OCI-LY7 (cell line): ENCODE results near the gene DNAJB4. TPM values are rescaled to one million over a fixed set of nuclear protein-coding genes. Genes with fewer than 3 reads are reported as not detected.

Experiments used
- BruUV-seq: library from RNA; stranded (reverse); fragments of 400-500 nt; replicated peaks from 2 replicates; lab custom pipeline; 2021; lab: Mats Ljungman, UMichigan
- CTCF ChIA-PET: fragments of 300-600 bp; sonication (Branson Sonifier 250); formaldehyde crosslinking; loops from one replicate; lab custom pipeline; 2022; ENCODE audit warnings: antibody characterized with exemption; ENCODE audit not compliant: unreplicated experiment; lab: Charles Lee
- POLR2A ChIA-PET: fragments of 300-600 bp; sonication (Branson Sonifier 250); formaldehyde crosslinking; loops from one replicate; lab custom pipeline; 2022; ENCODE audit warnings: antibody characterized with exemption; lab: Charles Lee
- DNase-seq: peaks from one replicate; pipeline ENCODE4 v3.0.0-alpha.2; 2015; ENCODE audit warnings: low spot score
- H2AFZ ChIP-seq: fragments of 200-600 bp; sonication (generic), shearing (Covaris generic); 2 replicates; pipeline ENCODE4 v1.6.1; 2014; ENCODE audit warnings: mild to moderate bottlenecking, antibody characterized with exemption, low read length, moderate library complexity
- H3K27ac ChIP-seq: fragments of 200-600 bp; sonication (generic); 2 replicates; pipeline ENCODE4 v1.5.1; 2014; ENCODE audit warnings: mixed run types, low read depth, mild to moderate bottlenecking, moderate library complexity, low read length, inconsistent platforms; ENCODE audit not compliant: poor library complexity, severe bottlenecking
- H3K36me3 ChIP-seq: fragments of 200-600 bp; sonication (generic); 2 replicates; pipeline ENCODE4 v1.6.1; 2014; ENCODE audit warnings: mild to moderate bottlenecking, antibody characterized with exemption, low read length, moderate library complexity, mixed read lengths; ENCODE audit not compliant: insufficient read depth
- H3K4me1 ChIP-seq: fragments of 200-600 bp; sonication (generic); 2 replicates; pipeline ENCODE4 v1.5.1; 2014; ENCODE audit warnings: mild to moderate bottlenecking, low read length; ENCODE audit not compliant: insufficient read depth, poor library complexity, severe bottlenecking
- H3K4me2 ChIP-seq: fragments of 200-600 bp; sonication (generic); 2 replicates; pipeline ENCODE4 v1.6.1; 2014; ENCODE audit warnings: mild to moderate bottlenecking, low read length
- H3K4me3 ChIP-seq: fragments of 200-600 bp; sonication (generic); 2 replicates; pipeline ENCODE4 v1.5.1; 2014; ENCODE audit warnings: mild to moderate bottlenecking, low read depth, low read length; ENCODE audit not compliant: poor library complexity, severe bottlenecking
- H3K79me2 ChIP-seq: fragments of 200-600 bp; sonication (generic); 2 replicates; pipeline ENCODE4 v1.6.1; 2016; ENCODE audit warnings: low read depth, mild to moderate bottlenecking, low read length, moderate library complexity, mixed read lengths; ENCODE audit not compliant: insufficient read depth
- H3K9me2 ChIP-seq: fragments of 200-600 bp; sonication (generic); 2 replicates; pipeline ENCODE4 v1.6.1; 2016; ENCODE audit warnings: mild to moderate bottlenecking, low read length, mixed read lengths; ENCODE audit not compliant: insufficient read depth
- H3K9me3 ChIP-seq: fragments of 200-600 bp; sonication (generic); 2 replicates; pipeline ENCODE4 v1.6.1; 2014; ENCODE audit warnings: mild to moderate bottlenecking, mixed run types, low read length, mixed read lengths
- H4K20me1 ChIP-seq: fragments of 200-600 bp; sonication (generic); 2 replicates; pipeline ENCODE4 v1.6.1; 2014; ENCODE audit warnings: mild to moderate bottlenecking, antibody characterized with exemption, low read length, moderate library complexity, mixed read lengths; ENCODE audit not compliant: insufficient read depth
- EZH2phosphoT487 ChIP-seq: fragments of 200-600 bp; sonication (generic); IDR thresholded peaks from 2 replicates; pipeline ENCODE4 v1.6.1; 2018; ENCODE audit warnings: low read depth, borderline replicate concordance, mild to moderate bottlenecking, mixed run types, antibody characterized with exemption, low read length, moderate library complexity, mixed read lengths
- intact Hi-C: fragments of 100-400 bp; cut with micrococcal nuclease; formaldehyde crosslinking; loops from one replicate; pipeline ENCODE4 v1.10.0; 2022; ENCODE audit not compliant: unreplicated experiment
- total RNA-seq, 2 experiments: library from RNA; depleted of rRNA in 1 of 2; stranded (reverse); fragments of >200 nt in 1 of 2; shearing (Covaris generic) in 1 of 2; gene quantifications; 2 replicates each; pipeline ENCODE4 v1.2.3, GENCODE V29; 2014 to 2022
- TF ChIP-seq, protein P1 (sequence below): fragments of 200-600 bp; sonication (generic); conservative IDR thresholded peaks from 2 replicates; pipeline ENCODE4 v1.5.1; 2014; ENCODE audit warnings: mild to moderate bottlenecking, antibody characterized with exemption, low read length, moderate library complexity, mixed read lengths

DNAJB4 gene
- total RNA-seq, 2 experiments from 2014 or later: 12.6 to 15.8 TPM

DNA sequence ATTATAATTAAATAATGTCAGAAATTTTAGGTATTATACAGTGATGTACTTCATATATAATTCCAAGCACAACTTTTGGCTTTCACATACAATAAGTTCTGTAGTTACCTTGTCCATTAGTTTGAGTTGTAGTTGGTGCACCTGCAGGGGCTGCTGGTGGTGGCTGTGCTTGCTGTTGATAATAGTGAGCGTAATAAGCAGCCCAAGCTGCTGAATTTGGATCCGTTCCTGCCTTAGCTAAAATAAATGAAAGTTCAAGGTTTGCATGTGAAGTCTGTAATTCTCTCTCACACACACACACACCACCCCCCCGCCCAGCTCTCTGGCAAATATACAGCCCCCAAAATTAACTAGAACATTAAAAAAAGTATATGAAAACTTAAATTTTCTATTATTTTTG is 48.3 kb upstream of the DNAJB4 start:
- Histone ChIP-seq H3K79me2 (peaks cover 56% of the 10 kb centered on the region; the same call in 1 of the 2 replicates), H3K9me3 (no peaks in the 10 kb centered on the region), H3K9me2 (no peaks in the 10 kb centered on the region), H2AFZ (no peak overlapping the region), H3K27ac (no peak overlapping the region), H3K36me3 (peaks cover 100% of the 10 kb centered on the region), H3K4me2 (no peak overlapping the region), H4K20me1 (peaks cover 12% of the 10 kb centered on the region; the same call in 1 of the 2 replicates), H3K4me1 (peaks cover 12% of the 10 kb centered on the region), H3K4me3 (no peak overlapping the region)
- TF ChIP-seq, protein P1, sequence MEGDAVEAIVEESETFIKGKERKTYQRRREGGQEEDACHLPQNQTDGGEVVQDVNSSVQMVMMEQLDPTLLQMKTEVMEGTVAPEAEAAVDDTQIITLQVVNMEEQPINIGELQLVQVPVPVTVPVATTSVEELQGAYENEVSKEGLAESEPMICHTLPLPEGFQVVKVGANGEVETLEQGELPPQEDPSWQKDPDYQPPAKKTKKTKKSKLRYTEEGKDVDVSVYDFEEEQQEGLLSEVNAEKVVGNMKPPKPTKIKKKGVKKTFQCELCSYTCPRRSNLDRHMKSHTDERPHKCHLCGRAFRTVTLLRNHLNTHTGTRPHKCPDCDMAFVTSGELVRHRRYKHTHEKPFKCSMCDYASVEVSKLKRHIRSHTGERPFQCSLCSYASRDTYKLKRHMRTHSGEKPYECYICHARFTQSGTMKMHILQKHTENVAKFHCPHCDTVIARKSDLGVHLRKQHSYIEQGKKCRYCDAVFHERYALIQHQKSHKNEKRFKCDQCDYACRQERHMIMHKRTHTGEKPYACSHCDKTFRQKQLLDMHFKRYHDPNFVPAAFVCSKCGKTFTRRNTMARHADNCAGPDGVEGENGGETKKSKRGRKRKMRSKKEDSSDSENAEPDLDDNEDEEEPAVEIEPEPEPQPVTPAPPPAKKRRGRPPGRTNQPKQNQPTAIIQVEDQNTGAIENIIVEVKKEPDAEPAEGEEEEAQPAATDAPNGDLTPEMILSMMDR: no peak
- no peak for TF ChIP-seq EZH2phosphoT487
- ChIA-PET POLR2A (interaction anchor here (0.5 to 2.8 kb wide), 11 partner anchors 8 to 48 kb away, joined by 3 to 15 read pairs (median 3); partner anchors contain the start of gene DNAJB4), CTCF (no interaction called here)
- DNase-seq: no peak
- intact Hi-C loops: no loop called here
- no TSS peak for BruUV-seq

DNA sequence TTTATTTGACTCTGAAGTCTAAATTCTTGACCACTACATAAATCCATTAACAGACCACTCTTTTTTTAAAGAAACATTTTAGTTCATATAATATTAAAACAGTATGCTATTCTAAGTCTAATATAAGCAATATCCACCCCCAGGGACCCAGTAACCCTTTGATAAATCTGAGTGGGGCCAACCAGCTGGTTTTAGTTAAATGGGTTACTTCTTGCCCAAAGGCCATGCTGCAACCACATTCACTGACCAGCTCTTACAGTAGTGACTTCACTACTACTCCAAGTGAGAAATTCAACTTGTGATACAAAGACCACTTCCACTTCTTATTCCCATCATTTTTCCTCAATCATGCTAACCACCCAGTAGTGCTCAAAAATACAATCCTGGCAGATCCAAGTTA is 46.3 kb upstream of the DNAJB4 start:
- H3K4me2 ChIP-seq: no peak overlapping the region
- H2AFZ ChIP-seq: no peak overlapping the region
- H3K27ac ChIP-seq: no peak overlapping the region
- H3K4me1 ChIP-seq: no peaks in the 10 kb centered on the region
- H3K4me3 ChIP-seq: no peak overlapping the region
- TF ChIP-seq, protein P1: no peak
- no peak for TF ChIP-seq EZH2phosphoT487
- intact Hi-C loops: no loop called here
- no peaks in the 10 kb centered on the region for H3K9me3 ChIP-seq
- H4K20me1 ChIP-seq: peaks cover 16% of the 10 kb centered on the region; the same call in 1 of the 2 replicates
- H3K79me2 ChIP-seq: peaks cover 52% of the 10 kb centered on the region; the same call in 1 of the 2 replicates
- ChIA-PET POLR2A (interaction anchor here (0.6 kb wide), 1 partner anchor 17 kb away, joined by 4 read pairs; no protein-coding TSS in a partner anchor), CTCF (no interaction called here)
- BruUV-seq: no TSS peak
- H3K36me3 ChIP-seq: peaks cover 100% of the 10 kb centered on the region
- no peaks in the 10 kb centered on the region for H3K9me2 ChIP-seq
- no peak for DNase-seq

DNA sequence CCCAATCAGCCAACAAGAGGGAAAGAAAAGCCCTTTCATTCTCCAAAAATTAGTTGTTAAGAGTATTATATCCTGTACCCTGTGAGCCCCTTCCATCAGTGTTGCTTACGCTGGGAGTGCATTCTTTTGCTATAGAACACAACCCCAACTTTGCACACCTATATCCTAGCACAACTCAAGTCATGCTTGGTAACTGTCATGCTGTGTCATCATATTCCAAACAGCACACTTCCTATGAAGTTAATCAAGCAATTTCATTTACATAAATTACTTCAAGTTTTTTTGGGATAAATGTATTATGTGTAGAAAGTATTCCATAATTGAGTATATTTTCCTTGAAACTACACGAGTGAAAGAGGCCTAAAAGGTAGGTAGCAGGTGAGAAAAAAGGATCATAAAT is 45.9 kb upstream of the DNAJB4 start:
- no peak for DNase-seq
- Histone ChIP-seq H3K36me3 (peaks cover 100% of the 10 kb centered on the region), H3K4me3 (no peak overlapping the region), H4K20me1 (peaks cover 16% of the 10 kb centered on the region; the same call in 1 of the 2 replicates), H3K9me3 (no peaks in the 10 kb centered on the region), H3K9me2 (no peaks in the 10 kb centered on the region), H3K79me2 (peaks cover 56% of the 10 kb centered on the region; the same call in 1 of the 2 replicates), H3K4me2 (no peak overlapping the region), H3K4me1 (no peaks in the 10 kb centered on the region), H3K27ac (no peak overlapping the region), H2AFZ (no peak overlapping the region)
- no TSS peak for BruUV-seq
- TF ChIP-seq, protein P1: no peak
- no peak for TF ChIP-seq EZH2phosphoT487
- POLR2A ChIA-PET: interaction anchor here (0.6 kb wide), 1 partner anchor 23 kb away, joined by 3 read pairs; no protein-coding TSS in a partner anchor
- intact Hi-C loops: no loop called here
- CTCF ChIA-PET: no interaction called here
